MM.1S (cell line): ENCODE measurements around the gene RAB38.

Experiments used
- DNase-seq: peaks from one replicate; pipeline ENCODE4 v3.0.0-alpha.2; 2015
- H2AFZ ChIP-seq: fragments of 300-600 bp; sonication (generic); 2 replicates; pipeline ENCODE4 v1.6.0; 2016; ENCODE audit warnings: antibody characterized with exemption, low read length
- H3F3A ChIP-seq: fragments of 300-600 bp; sonication (generic); 2 replicates; pipeline ENCODE4 v1.6.1; 2016; ENCODE audit warnings: mild to moderate bottlenecking, antibody characterized with exemption, low read length, moderate library complexity, mixed read lengths; ENCODE audit not compliant: insufficient read depth
- H3K27ac ChIP-seq: fragments of 300-600 bp; sonication (generic); 2 replicates; pipeline ENCODE4 v1.5.1; 2016; ENCODE audit warnings: mild to moderate bottlenecking, low read length
- H3K27me3 ChIP-seq: fragments of 300-600 bp; sonication (generic); replicated peaks from 2 replicates; pipeline ENCODE4 v1.6.0; 2016; ENCODE audit warnings: low read length; ENCODE audit not compliant: insufficient read depth
- H3K36me3 ChIP-seq: fragments of 300-600 bp; sonication (generic); replicated peaks from 2 replicates; pipeline ENCODE4 v1.6.1; 2016; ENCODE audit warnings: mild to moderate bottlenecking, low read length, mixed read lengths; ENCODE audit not compliant: insufficient read depth
- H3K4me1 ChIP-seq: fragments of 300-600 bp; sonication (generic); 2 replicates; pipeline ENCODE4 v1.6.1; 2016; ENCODE audit warnings: low read length, mixed read lengths
- H3K4me2 ChIP-seq: fragments of 300-600 bp; sonication (generic); 2 replicates; pipeline ENCODE4 v1.6.0; 2016; ENCODE audit warnings: low read depth, low read length
- H3K4me3 ChIP-seq: fragments of 300-600 bp; sonication (generic); 2 replicates; pipeline ENCODE4 v1.5.1; 2016; ENCODE audit warnings: low read length, mixed read lengths
- H3K79me2 ChIP-seq: fragments of 300-600 bp; sonication (generic); 2 replicates; pipeline ENCODE4 v1.6.1; 2016; ENCODE audit warnings: mixed run types, low read length, mixed read lengths
- H3K9ac ChIP-seq: fragments of 300-600 bp; sonication (generic); 2 replicates; pipeline ENCODE4 v1.6.1; 2016; ENCODE audit warnings: low read length, mixed read lengths
- H3K9me2 ChIP-seq: fragments of 300-600 bp; sonication (generic); replicated peaks from 2 replicates; pipeline ENCODE4 v1.6.1; 2016; ENCODE audit warnings: mild to moderate bottlenecking, low read length, mixed read lengths; ENCODE audit not compliant: insufficient read depth
- H3K9me3 ChIP-seq: fragments of 300-600 bp; sonication (generic); replicated peaks from 2 replicates; pipeline ENCODE4 v1.6.1; 2016; ENCODE audit warnings: mild to moderate bottlenecking, low read length, mixed read lengths; ENCODE audit not compliant: insufficient read depth
- H4K20me1 ChIP-seq: fragments of 300-600 bp; sonication (generic); 2 replicates; pipeline ENCODE4 v1.6.1; 2016; ENCODE audit warnings: mild to moderate bottlenecking, low read length, moderate library complexity, mixed read lengths; ENCODE audit not compliant: insufficient read depth
- CTCF ChIP-seq: fragments of 300-600 bp; sonication (generic); IDR thresholded peaks from 2 replicates; pipeline ENCODE4 v1.5.1; 2016; ENCODE audit warnings: antibody characterized with exemption, low read length, mixed read lengths
- EZH2 ChIP-seq: fragments of 300-600 bp; sonication (generic); optimal IDR thresholded peaks from 2 replicates; pipeline ENCODE3; 2017; ENCODE audit warnings: low read depth, mild to moderate bottlenecking, antibody characterized with exemption, low read length, mixed read lengths
- EZH2phosphoT487 ChIP-seq: fragments of 300-600 bp; sonication (generic); IDR thresholded peaks from 2 replicates; pipeline ENCODE4 v1.6.1; 2018; ENCODE audit warnings: antibody characterized with exemption, low read length

RAB38 gene

GRCh38 chr11:88174709-88175568, at the start of gene RAB38:
Gene RAB38 (minus strand): TSS chr11:88175443. CDS start chr11:88175384, 59 bp downstream.
- no peak within 1 kb of the TSS for H3K9ac ChIP-seq
- no peaks in the 10 kb centered on the region for H3K27me3 ChIP-seq
- no peak within 1 kb of the TSS for H2AFZ ChIP-seq
- no peaks in the 10 kb centered on the region for H3K9me2 ChIP-seq
- H3K4me1 ChIP-seq: no peaks in the 10 kb centered on the region
- no peaks in the 10 kb centered on the region for H3F3A ChIP-seq
- no peak within 1 kb of the TSS for H3K4me2 ChIP-seq
- no peaks in the 10 kb centered on the region for H4K20me1 ChIP-seq
- DNase-seq: no peak
- TF ChIP-seq EZH2 (no peak), EZH2phosphoT487 (no peak), CTCF (no peak)
- no peak within 1 kb of the TSS for H3K4me3 ChIP-seq
- no peak within 1 kb of the TSS for H3K27ac ChIP-seq
- H3K79me2 ChIP-seq: no peaks in the 10 kb centered on the region
- H3K36me3 ChIP-seq: no peaks in the 10 kb centered on the region
- no peaks in the 10 kb centered on the region for H3K9me3 ChIP-seq

- no peaks in the 10 kb centered on the region for H3K9me3 ChIP-seq
- H3K27me3 ChIP-seq: no peaks in the 10 kb centered on the region
- TF ChIP-seq EZH2: no peak
- TF ChIP-seq CTCF: no peak
- no peak for TF ChIP-seq EZH2phosphoT487
- H3K9ac ChIP-seq: no peak overlapping the region
- no peaks in the 10 kb centered on the region for H3F3A ChIP-seq
- no peaks in the 10 kb centered on the region for H3K4me1 ChIP-seq
- no peaks in the 10 kb centered on the region for H3K79me2 ChIP-seq
- no peak for DNase-seq
- H3K9me2 ChIP-seq: no peaks in the 10 kb centered on the region
- no peak overlapping the region for H3K27ac ChIP-seq
- H3K4me2 ChIP-seq: no peak overlapping the region
- no peak overlapping the region for H3K4me3 ChIP-seq
- H2AFZ ChIP-seq: no peak overlapping the region
- H4K20me1 ChIP-seq: no peaks in the 10 kb centered on the region
- H3K36me3 ChIP-seq: no peaks in the 10 kb centered on the region
Measured at GRCh38 chr11:88213406-88213805, 38.2 kb upstream of the RAB38 start.

GRCh38 chr11:88212300-88212699, 37.1 kb upstream of the RAB38 start:
- Histone ChIP-seq H3K36me3 (no peaks in the 10 kb centered on the region), H3K27ac (no peak overlapping the region), H3K27me3 (no peaks in the 10 kb centered on the region), H3K4me1 (no peaks in the 10 kb centered on the region), H3K9ac (no peak overlapping the region), H3F3A (no peaks in the 10 kb centered on the region), H4K20me1 (no peaks in the 10 kb centered on the region), H3K9me3 (no peaks in the 10 kb centered on the region), H3K4me2 (no peak overlapping the region), H2AFZ (no peak overlapping the region), H3K9me2 (no peaks in the 10 kb centered on the region), H3K4me3 (no peak overlapping the region), H3K79me2 (no peaks in the 10 kb centered on the region)
- no peak for DNase-seq
- TF ChIP-seq EZH2: no peak
- no peak for TF ChIP-seq EZH2phosphoT487
- no peak for TF ChIP-seq CTCF
